OCI-LY7 (cell line): ENCODE measurements around the gene DHRSX.

Source experiments
- CTCF ChIP-seq: fragments of 200-600 bp; sonication (generic); conservative IDR thresholded peaks from 2 replicates; pipeline ENCODE4 v1.5.1; 2014; ENCODE audit warnings: mild to moderate bottlenecking, antibody characterized with exemption, low read length, moderate library complexity, mixed read lengths
- EZH2phosphoT487 ChIP-seq: fragments of 200-600 bp; sonication (generic); IDR thresholded peaks from 2 replicates; pipeline ENCODE4 v1.6.1; 2018; ENCODE audit warnings: low read depth, borderline replicate concordance, mild to moderate bottlenecking, mixed run types, antibody characterized with exemption, low read length, moderate library complexity, mixed read lengths

- no peak for TF ChIP-seq CTCF
- TF ChIP-seq EZH2phosphoT487 = no peak
Observed at GRCh38 chrX:2320580-2321327, 180.0 kb downstream of the DHRSX start.
